Thyroid gland (tissue), 4 donors: ENCODE measurements around the gene NEUROD6.

Experiments used
- POLR2A ChIP-seq, 2 donors: fragments of 450-650 bp; IDR thresholded peaks; one replicate each; pipeline ENCODE4 v1.6.1; 2017; ENCODE audit warnings: antibody characterized with exemption in 2 of 2, mild to moderate bottlenecking in 2 of 2, moderate library complexity in 1 of 2
- TF ChIP-seq, protein P1 (sequence below), 6 experiments: fragments of 200-600 bp in 3 of 6; fragments of 450-650 bp in 3 of 6; sonication (generic) in 3 of 6; IDR thresholded peaks; one replicate each; pipeline ENCODE4 v1.5.1; 2016 to 2019; ENCODE audit warnings: antibody characterized with exemption in 6 of 6, mild to moderate bottlenecking in 2 of 6, inconsistent platforms in 1 of 6, moderate library complexity in 1 of 6

GRCh38 chr7:31338706-31339105 lies 1.8 kb downstream of the NEUROD6 start:
- TF ChIP-seq, protein P1, sequence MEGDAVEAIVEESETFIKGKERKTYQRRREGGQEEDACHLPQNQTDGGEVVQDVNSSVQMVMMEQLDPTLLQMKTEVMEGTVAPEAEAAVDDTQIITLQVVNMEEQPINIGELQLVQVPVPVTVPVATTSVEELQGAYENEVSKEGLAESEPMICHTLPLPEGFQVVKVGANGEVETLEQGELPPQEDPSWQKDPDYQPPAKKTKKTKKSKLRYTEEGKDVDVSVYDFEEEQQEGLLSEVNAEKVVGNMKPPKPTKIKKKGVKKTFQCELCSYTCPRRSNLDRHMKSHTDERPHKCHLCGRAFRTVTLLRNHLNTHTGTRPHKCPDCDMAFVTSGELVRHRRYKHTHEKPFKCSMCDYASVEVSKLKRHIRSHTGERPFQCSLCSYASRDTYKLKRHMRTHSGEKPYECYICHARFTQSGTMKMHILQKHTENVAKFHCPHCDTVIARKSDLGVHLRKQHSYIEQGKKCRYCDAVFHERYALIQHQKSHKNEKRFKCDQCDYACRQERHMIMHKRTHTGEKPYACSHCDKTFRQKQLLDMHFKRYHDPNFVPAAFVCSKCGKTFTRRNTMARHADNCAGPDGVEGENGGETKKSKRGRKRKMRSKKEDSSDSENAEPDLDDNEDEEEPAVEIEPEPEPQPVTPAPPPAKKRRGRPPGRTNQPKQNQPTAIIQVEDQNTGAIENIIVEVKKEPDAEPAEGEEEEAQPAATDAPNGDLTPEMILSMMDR (IDR thresholded peaks at IDR 0.05) = no peak
- TF ChIP-seq POLR2A (IDR thresholded peaks at IDR 0.05) = no peak
